Erythroblast (primary cell): ENCODE results near the gene MRPL28.

Experiments
- GATA1 ChIP-seq: IDR thresholded peaks from 2 replicates; pipeline ENCODE4 v1.6.1; 2011; ENCODE audit warnings: low read depth, mild to moderate bottlenecking, control low read depth, low read length, moderate library complexity
- POLR2A ChIP-seq: IDR thresholded peaks from 2 replicates; pipeline ENCODE4 v1.6.1; 2011; ENCODE audit warnings: mild to moderate bottlenecking, low read length

- TF ChIP-seq POLR2A, result no peak
- TF ChIP-seq GATA1, result no peak
These were observed 2.8 kb upstream of the MRPL28 start for GRCh38 chr16:373020-373598.
